HEK293 (cell line): ENCODE measurements around the gene KDM3B.

Source experiments
- CTCF ChIP-seq: fragments of 450-650 bp; formaldehyde crosslinking; IDR thresholded peaks from 2 replicates; pipeline ENCODE4 v1.5.1; 2016; ENCODE audit warnings: missing biosample characterization, missing genetic modification characterization
- ELK4 ChIP-seq: IDR thresholded peaks from 2 replicates; pipeline ENCODE4 v1.6.1; 2011; ENCODE audit warnings: mild to moderate bottlenecking, low read depth, low read length, borderline replicate concordance
- KLF10 ChIP-seq: fragments of 450-650 bp; IDR thresholded peaks from 2 replicates; pipeline ENCODE4 v1.5.1; 2018; ENCODE audit warnings: missing biosample characterization, mild to moderate bottlenecking, missing genetic modification characterization
- SETDB1 ChIP-seq: IDR thresholded peaks from one replicate; pipeline ENCODE4 v1.6.1; 2017; ENCODE audit warnings: mild to moderate bottlenecking, low read length, moderate library complexity, mixed read lengths; ENCODE audit not compliant: insufficient read length
- YY1 ChIP-seq: fragments of 450-650 bp; formaldehyde crosslinking; IDR thresholded peaks from 2 replicates; pipeline ENCODE4 v1.5.1; 2018; ENCODE audit warnings: missing biosample characterization, missing genetic modification characterization
- ZNF112 ChIP-seq: fragments of 450-650 bp; formaldehyde crosslinking; IDR thresholded peaks from 2 replicates; pipeline ENCODE4 v1.5.0; 2017; ENCODE audit warnings: missing biosample characterization, missing genetic modification characterization
- ZNF138 ChIP-seq: fragments of 450-650 bp; formaldehyde crosslinking; IDR thresholded peaks from 2 replicates; pipeline ENCODE4 v1.5.1; 2016; ENCODE audit warnings: missing biosample characterization, missing genetic modification characterization, borderline replicate concordance
- ZNF274 ChIP-seq, 2 experiments: fragments of 200-500 bp in 1 of 2; fragments of 450-650 bp in 1 of 2; sonication (Bioruptor generic) in 1 of 2; formaldehyde crosslinking in 1 of 2; IDR thresholded peaks; 2 replicates each; pipeline versions ENCODE4 v1.5.1 to v1.6.1; 2014 to 2016; ENCODE audit warnings: borderline replicate concordance in 1 of 2, inconsistent platforms in 1 of 2, low read length in 1 of 2, missing biosample characterization in 1 of 2, missing genetic modification characterization in 1 of 2
- ZNF404 ChIP-seq: fragments of 450-650 bp; formaldehyde crosslinking; IDR thresholded peaks from 2 replicates; pipeline ENCODE4 v1.5.1; 2017; ENCODE audit warnings: missing biosample characterization, missing genetic modification characterization
- ZNF530 ChIP-seq: fragments of 450-650 bp; formaldehyde crosslinking; IDR thresholded peaks from 2 replicates; pipeline ENCODE4 v1.5.1; 2016; ENCODE audit warnings: low read depth, missing biosample characterization, missing genetic modification characterization
- TF ChIP-seq, protein P1 (sequence below): fragments of 450-650 bp; formaldehyde crosslinking; IDR thresholded peaks from 2 replicates; pipeline ENCODE4 v1.5.1; 2016; ENCODE audit warnings: missing biosample characterization, missing genetic modification characterization

- TF ChIP-seq CTCF (tag by site-specific recombination) (no peak), ZNF112 (tag by site-specific recombination) (no peak), ZNF530 (no peak), KLF10 (tag by site-specific recombination) (no peak), SETDB1 (no peak), ZNF274 (IDR thresholded peaks at IDR 0.05; ENCODE audit: low read length) (no peak), ZNF274 (tag by site-specific recombination; IDR thresholded peaks at IDR 0.05; ENCODE audit: borderline replicate concordance) (no peak), ELK4 (no peak), ZNF138 (tag by site-specific recombination) (no peak), ZNF404 (no peak), YY1 (tag by site-specific recombination) (no peak)
- TF ChIP-seq, protein P1, sequence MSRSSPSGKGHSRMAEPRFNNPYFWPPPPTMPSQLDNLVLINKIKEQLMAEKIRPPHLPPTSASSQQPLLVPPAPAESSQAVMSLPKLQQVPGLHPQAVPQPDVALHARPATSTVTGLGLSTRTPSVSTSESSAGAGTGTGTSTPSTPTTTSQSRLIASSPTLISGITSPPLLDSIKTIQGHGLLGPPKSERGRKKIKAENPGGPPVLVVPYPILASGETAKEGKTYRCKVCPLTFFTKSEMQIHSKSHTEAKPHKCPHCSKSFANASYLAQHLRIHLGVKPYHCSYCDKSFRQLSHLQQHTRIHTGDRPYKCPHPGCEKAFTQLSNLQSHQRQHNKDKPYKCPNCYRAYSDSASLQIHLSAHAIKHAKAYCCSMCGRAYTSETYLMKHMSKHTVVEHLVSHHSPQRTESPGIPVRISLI (tag by site-specific recombination) = no peak
Measured at GRCh38 chr5:138354926-138355378, 2.5 kb downstream of the KDM3B start.
